HG02642 (cell line): ENCODE data around the gene PALLD.
"Not testable (repeated sequence)": the region's sequence is repeated elsewhere in the genome, so short reads cannot be mapped to it uniquely, and the experiment has no call there.

Experiments
- ATAC-seq: cut with Tn5 transposase; IDR thresholded peaks from one replicate; pipeline ENCODE4 v1.9.1; 2021; ENCODE audit warnings: mild to moderate bottlenecking; ENCODE audit not compliant: unreplicated experiment, poor library complexity

Gene PALLD

DNA sequence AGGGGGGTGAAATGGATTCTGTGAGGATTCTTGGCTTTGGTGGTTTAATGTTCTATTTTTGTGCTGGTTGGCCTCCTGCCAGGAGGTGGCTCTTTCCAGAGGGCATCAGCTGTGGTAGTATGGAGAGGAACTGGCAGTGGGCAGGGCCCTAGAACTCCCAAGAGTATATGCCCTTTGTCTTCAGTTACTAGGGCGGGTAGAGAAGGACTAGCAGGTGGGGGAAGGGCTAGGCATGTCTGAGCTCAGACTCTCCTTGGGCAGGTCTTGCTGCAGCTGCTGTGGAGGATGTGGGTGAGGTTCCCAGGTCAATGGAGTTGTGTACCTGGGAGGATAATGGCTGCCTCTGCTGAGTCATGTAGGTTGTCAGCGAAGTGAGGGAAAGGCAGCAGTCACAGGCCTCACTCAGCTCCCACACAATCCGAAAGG, 456.0 kb downstream of the PALLD start:
- not testable (repeated sequence) for ATAC-seq

DNA sequence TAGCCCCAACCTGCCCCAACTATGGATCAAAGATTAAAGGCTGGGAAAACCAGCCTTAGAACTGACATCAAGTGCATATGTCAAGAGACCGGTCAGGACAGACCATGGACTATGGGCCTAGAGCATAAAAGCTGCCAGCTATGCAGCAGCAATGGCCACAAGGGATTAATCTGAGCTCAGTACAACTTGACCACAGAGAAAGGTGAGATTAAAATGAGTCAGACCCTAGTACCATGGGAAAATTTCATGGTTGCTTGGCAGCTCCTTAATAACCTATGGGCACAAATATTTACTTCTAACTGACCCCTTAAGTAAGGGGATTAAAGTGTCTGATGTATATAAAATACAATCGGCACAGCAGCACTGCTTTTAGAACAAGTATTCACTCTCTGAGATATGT, 458.8 kb downstream of the PALLD start:
- no peak for ATAC-seq

- no peak for ATAC-seq
Observed at GRCh38 chr4:168960716-168961115, 463.9 kb downstream of the PALLD start.

DNA sequence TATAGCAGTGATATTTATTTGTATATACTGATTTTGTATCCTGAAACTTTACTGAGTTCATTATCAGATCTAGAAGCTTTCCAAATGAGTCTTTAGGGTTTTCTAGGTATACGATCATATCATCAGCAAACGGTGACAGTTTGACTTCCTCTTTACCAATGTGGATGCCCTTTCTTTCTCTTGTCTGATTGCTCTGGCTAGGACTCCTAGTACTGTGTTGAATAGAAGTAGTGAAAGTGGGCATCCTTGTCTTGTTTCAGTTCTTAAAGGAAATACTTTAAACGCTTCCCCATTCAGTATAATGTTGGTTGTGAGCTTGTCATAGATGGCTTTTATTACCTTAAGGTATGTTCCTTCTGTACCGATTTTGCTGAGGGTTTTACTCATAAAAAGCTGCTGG, 475.7 kb downstream of the PALLD start:
- ATAC-seq = no peak
